H9 (cell line): Measurements from ENCODE around the gene ACVR1. TPM values are rescaled to one million over a fixed set of nuclear protein-coding genes. Genes with fewer than 3 reads are reported as not detected.

Experiments used
- DNase-seq: peaks from one replicate; pipeline ENCODE4 v3.0.0-alpha.2; 2017
- H2AFZ ChIP-seq: one replicate; pipeline ENCODE4 v1.6.1; 2013; ENCODE audit warnings: mild to moderate bottlenecking, low read length, control low read depth, moderate library complexity
- H2AK5ac ChIP-seq: 2 replicates; pipeline ENCODE4 v1.6.1; 2013; ENCODE audit warnings: low read length, control low read depth, mixed read lengths; ENCODE audit not compliant: insufficient read length
- H2BK120ac ChIP-seq: one replicate; pipeline ENCODE4 v1.6.1; 2013; ENCODE audit warnings: low read depth, mild to moderate bottlenecking, low read length, control low read depth, inconsistent platforms; ENCODE audit not compliant: poor library complexity, severe bottlenecking
- H2BK12ac ChIP-seq: 2 replicates; pipeline ENCODE4 v1.6.1; 2013; ENCODE audit warnings: low read length, control low read depth, mixed read lengths, low read depth; ENCODE audit not compliant: insufficient read length
- H2BK15ac ChIP-seq: 2 replicates; pipeline ENCODE4 v1.6.1; 2013; ENCODE audit warnings: low read depth, low read length, control low read depth
- H2BK20ac ChIP-seq: one replicate; pipeline ENCODE4 v1.6.1; 2013; ENCODE audit warnings: low read depth, mild to moderate bottlenecking, low read length, control low read depth, inconsistent platforms; ENCODE audit not compliant: poor library complexity, severe bottlenecking
- H2BK5ac ChIP-seq: 2 replicates; pipeline ENCODE4 v1.6.1; 2013; ENCODE audit warnings: low read length, control low read depth, mixed read lengths; ENCODE audit not compliant: insufficient read length
- H3K14ac ChIP-seq: 2 replicates; pipeline ENCODE4 v1.6.1; 2013; ENCODE audit warnings: low read length, control low read depth; ENCODE audit not compliant: insufficient read depth
- H3K18ac ChIP-seq: 2 replicates; pipeline ENCODE4 v1.6.1; 2013; ENCODE audit warnings: low read depth, mild to moderate bottlenecking, mixed read lengths, low read length, control low read depth; ENCODE audit not compliant: insufficient read length
- H3K23ac ChIP-seq: 2 replicates; pipeline ENCODE4 v1.6.1; 2013; ENCODE audit warnings: low read length, control low read depth, mixed read lengths, low read depth; ENCODE audit not compliant: insufficient read length
- H3K23me2 ChIP-seq: 2 replicates; pipeline ENCODE4 v1.6.1; 2013; ENCODE audit warnings: low read depth, mild to moderate bottlenecking, mixed read lengths, low read length, control low read depth; ENCODE audit not compliant: insufficient read length, poor library complexity, severe bottlenecking
- H3K27ac ChIP-seq: 2 replicates; pipeline ENCODE4 v1.5.1; 2013; ENCODE audit warnings: low read length, control low read depth, mixed read lengths, low read depth; ENCODE audit not compliant: insufficient read length
- H3K27me3 ChIP-seq: 2 replicates; pipeline ENCODE4 v1.6.1; 2013; ENCODE audit warnings: low read length, control low read depth, inconsistent platforms; ENCODE audit not compliant: insufficient read depth
- H3K4ac ChIP-seq: 2 replicates; pipeline ENCODE4 v1.6.1; 2013; ENCODE audit warnings: low read depth, mild to moderate bottlenecking, control low read depth, inconsistent platforms, low read length, moderate library complexity
- H3K4me1 ChIP-seq: 2 replicates; pipeline ENCODE4 v1.6.1; 2013; ENCODE audit warnings: low read length, control low read depth, inconsistent platforms; ENCODE audit not compliant: insufficient read depth
- H3K4me2 ChIP-seq: 2 replicates; pipeline ENCODE4 v1.6.1; 2013; ENCODE audit warnings: low read length, control low read depth, mixed read lengths; ENCODE audit not compliant: insufficient read length, insufficient read depth
- H3K56ac ChIP-seq: 2 replicates; pipeline ENCODE4 v1.6.1; 2013; ENCODE audit warnings: low read depth, mild to moderate bottlenecking, mixed read lengths, low read length, control low read depth; ENCODE audit not compliant: insufficient read length
- H3K79me1 ChIP-seq: 2 replicates; pipeline ENCODE4 v1.6.1; 2013; ENCODE audit warnings: low read depth, mild to moderate bottlenecking, moderate library complexity, low read length, control low read depth, inconsistent platforms; ENCODE audit not compliant: insufficient read depth, poor library complexity, severe bottlenecking
- H3K79me2 ChIP-seq: 2 replicates; pipeline ENCODE4 v1.6.1; 2013; ENCODE audit warnings: low read length, control low read depth, inconsistent platforms; ENCODE audit not compliant: insufficient read depth
- H3K9ac ChIP-seq: 2 replicates; pipeline ENCODE4 v1.6.1; 2013; ENCODE audit warnings: low read length, control low read depth, mixed read lengths; ENCODE audit not compliant: insufficient read length; ENCODE audit errors: extremely low read depth
- H3K9me3 ChIP-seq: one replicate; pipeline ENCODE4 v1.6.1; 2013; ENCODE audit warnings: low read depth, low read length, inconsistent platforms; ENCODE audit not compliant: control insufficient read depth
- H3T11ph ChIP-seq: one replicate; pipeline ENCODE4 v1.6.1; 2013; ENCODE audit warnings: mild to moderate bottlenecking, low read length, control low read depth, inconsistent platforms
- H4K20me1 ChIP-seq: one replicate; pipeline ENCODE4 v1.6.1; 2013; ENCODE audit not compliant: control insufficient read depth, insufficient read length, insufficient read depth
- H4K5ac ChIP-seq: 2 replicates; pipeline ENCODE4 v1.6.1; 2013; ENCODE audit warnings: low read depth, mild to moderate bottlenecking, mixed read lengths, low read length, control low read depth; ENCODE audit not compliant: insufficient read length
- H4K8ac ChIP-seq: replicated peaks from 2 replicates; pipeline ENCODE4 v1.6.1; 2013; ENCODE audit warnings: low read length, control low read depth, mixed read lengths, low read depth; ENCODE audit not compliant: insufficient read length
- H4K91ac ChIP-seq: 2 replicates; pipeline ENCODE4 v1.6.1; 2013; ENCODE audit warnings: low read depth, mild to moderate bottlenecking, moderate library complexity, mixed read lengths, low read length, control low read depth; ENCODE audit not compliant: insufficient read length
- H3K27ac Mint-ChIP-seq, 3 experiments: 2 replicates in 2 of 3; 3 replicates in 1 of 3; pipeline ENCODE4 v1.8.0; 2020 to 2021; ENCODE audit warnings: mixed read lengths in 3 of 3, mild to moderate bottlenecking in 1 of 3, moderate library complexity in 1 of 3
- H3K27me3 Mint-ChIP-seq: 2 replicates; pipeline ENCODE4 v1.8.0; 2021; ENCODE audit warnings: low read depth, mild to moderate bottlenecking, moderate library complexity, mixed read lengths
- H3K36me3 Mint-ChIP-seq, 3 experiments: 2 replicates in 2 of 3; 3 replicates in 1 of 3; pipeline ENCODE4 v1.8.0; 2020 to 2021; ENCODE audit warnings: low read depth in 3 of 3, mixed read lengths in 3 of 3; ENCODE audit not compliant: insufficient read depth in 1 of 3
- H3K4me1 Mint-ChIP-seq, 2 experiments: 2 replicates each; pipeline ENCODE4 v1.8.0; 2020; ENCODE audit warnings: mixed read lengths in 2 of 2
- H3K4me3 Mint-ChIP-seq, 2 experiments: 2 replicates in 1 of 2; 3 replicates in 1 of 2; pipeline ENCODE4 v1.8.0; 2020 to 2021; ENCODE audit warnings: mild to moderate bottlenecking in 2 of 2, mixed read lengths in 2 of 2, moderate library complexity in 1 of 2
- H3K9me3 Mint-ChIP-seq, 2 experiments: 2 replicates in 1 of 2; 3 replicates in 1 of 2; pipeline ENCODE4 v1.8.0; 2020; ENCODE audit warnings: mild to moderate bottlenecking in 2 of 2, mixed read lengths in 2 of 2, moderate library complexity in 1 of 2
- WGBS: extraction: QIAGEN DNeasy Blood & Tissue Kit; methylation state at CpG from one replicate; pipeline ENCODE4 v1.1.7; 2013; ENCODE audit warnings: missing lambda C conversion rate, low lambda C conversion rate, mixed read lengths; ENCODE audit not compliant: insufficient read length; ENCODE audit errors: extremely low coverage; 5-methylcytosine and 5-hydroxymethylcytosine counted together
- total RNA-seq: library from RNA; stranded (reverse); gene quantifications from 2 replicates; pipeline ENCODE4 v1.2.1, GENCODE V29; 2021
- TF ChIP-seq, protein P1 (sequence below): fragments of 200-600 bp; sonication (generic); conservative IDR thresholded peaks from 3 replicates; pipeline ENCODE4 v1.8.0; 2021; ENCODE audit warnings: antibody characterized with exemption, mild to moderate bottlenecking

Gene ACVR1
- total RNA-seq, 1 experiment from 2014 or later = 21.2 TPM

DNA sequence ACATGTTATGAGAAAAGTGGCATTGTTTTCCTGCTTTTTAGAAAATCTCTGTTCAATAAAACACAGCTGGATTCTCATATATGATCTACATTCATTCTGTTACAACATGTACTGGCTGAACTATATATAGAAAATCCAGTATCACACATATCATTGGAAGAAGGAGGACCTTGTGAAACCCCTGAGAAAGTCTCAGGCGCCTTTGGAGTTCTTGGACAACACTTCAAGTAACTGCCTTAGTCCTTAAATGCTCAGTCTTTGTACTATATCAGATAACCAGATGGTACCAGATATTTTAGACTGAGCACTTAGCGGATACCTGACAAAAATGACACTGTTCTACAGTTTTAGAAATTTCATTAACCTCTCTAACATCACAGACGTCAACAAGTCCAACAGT lies 72.2 kb downstream of the ACVR1 start:
- Histone ChIP-seq H3K4me2 (no peak overlapping the region), H3K27ac (no peak overlapping the region), H3K56ac (no peak overlapping the region), H3K27me3 (no peaks in the 10 kb centered on the region), H2BK5ac (no peak overlapping the region), H3K23me2 (no peaks in the 10 kb centered on the region), H3K4me1 (no peaks in the 10 kb centered on the region), H4K91ac (no peak overlapping the region), H2BK120ac (no peak overlapping the region), H2AFZ (no peak overlapping the region), H3K9ac (no peak overlapping the region), H3K14ac (no peak overlapping the region), H2BK12ac (no peak overlapping the region), H2AK5ac (no peak overlapping the region), H3K18ac (no peak overlapping the region), H2BK15ac (no peak overlapping the region), H2BK20ac (no peak overlapping the region), H3K9me3 (no peaks in the 10 kb centered on the region), H3T11ph (no peak overlapping the region), H4K5ac (no peak overlapping the region), H4K20me1 (no peaks in the 10 kb centered on the region), H4K8ac (no peak overlapping the region), H3K4ac (no peak overlapping the region), H3K79me1 (no peaks in the 10 kb centered on the region), H3K79me2 (no peaks in the 10 kb centered on the region), H3K23ac (no peak overlapping the region)
- Mint-ChIP-seq H3K4me1 (peaks cover 4 to 7% of the 10 kb centered on the region in 2 experiments; a peak in 3 of 4 replicates), H3K27ac (no peak overlapping the region), H3K36me3 (peaks cover 0 to 4% (median 0%) of the 10 kb centered on the region in 3 experiments; a peak in 3 of 7 replicates), H3K4me3 (no peak overlapping the region), H3K27me3 (no peaks in the 10 kb centered on the region; the same call in 1 of the 2 replicates), H3K9me3 (no peaks in the 10 kb centered on the region)
- TF ChIP-seq, protein P1, sequence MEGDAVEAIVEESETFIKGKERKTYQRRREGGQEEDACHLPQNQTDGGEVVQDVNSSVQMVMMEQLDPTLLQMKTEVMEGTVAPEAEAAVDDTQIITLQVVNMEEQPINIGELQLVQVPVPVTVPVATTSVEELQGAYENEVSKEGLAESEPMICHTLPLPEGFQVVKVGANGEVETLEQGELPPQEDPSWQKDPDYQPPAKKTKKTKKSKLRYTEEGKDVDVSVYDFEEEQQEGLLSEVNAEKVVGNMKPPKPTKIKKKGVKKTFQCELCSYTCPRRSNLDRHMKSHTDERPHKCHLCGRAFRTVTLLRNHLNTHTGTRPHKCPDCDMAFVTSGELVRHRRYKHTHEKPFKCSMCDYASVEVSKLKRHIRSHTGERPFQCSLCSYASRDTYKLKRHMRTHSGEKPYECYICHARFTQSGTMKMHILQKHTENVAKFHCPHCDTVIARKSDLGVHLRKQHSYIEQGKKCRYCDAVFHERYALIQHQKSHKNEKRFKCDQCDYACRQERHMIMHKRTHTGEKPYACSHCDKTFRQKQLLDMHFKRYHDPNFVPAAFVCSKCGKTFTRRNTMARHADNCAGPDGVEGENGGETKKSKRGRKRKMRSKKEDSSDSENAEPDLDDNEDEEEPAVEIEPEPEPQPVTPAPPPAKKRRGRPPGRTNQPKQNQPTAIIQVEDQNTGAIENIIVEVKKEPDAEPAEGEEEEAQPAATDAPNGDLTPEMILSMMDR = no peak
- no CpG with 5 or more reads among the region's 3 CpGs for WGBS
- no peak for DNase-seq
